HFFc6 (cell line): Measurements from ENCODE around the gene THRB. TPM values are rescaled to one million over a fixed set of nuclear protein-coding genes. Genes with fewer than 3 reads are reported as not detected.

Source experiments
- DNase-seq: peaks from one replicate; pipeline ENCODE4 v3.0.0-alpha.2; 2018
- H3K27ac Mint-ChIP-seq: 2 replicates; pipeline ENCODE4 v1.8.0; 2020; ENCODE audit warnings: mild to moderate bottlenecking, mixed read lengths
- H3K27me3 Mint-ChIP-seq: 2 replicates; pipeline ENCODE4 v1.8.0; 2021; ENCODE audit warnings: mild to moderate bottlenecking, moderate library complexity, mixed read lengths; ENCODE audit not compliant: insufficient read depth
- H3K36me3 Mint-ChIP-seq: 2 replicates; pipeline ENCODE4 v1.8.0; 2021; ENCODE audit warnings: low read depth, mixed read lengths
- H3K4me1 Mint-ChIP-seq: 2 replicates; pipeline ENCODE4 v1.8.0; 2020; ENCODE audit warnings: low read depth, mixed read lengths
- H3K4me3 Mint-ChIP-seq: 2 replicates; pipeline ENCODE4 v1.8.0; 2020; ENCODE audit warnings: mild to moderate bottlenecking, moderate library complexity, mixed read lengths
- H3K9me3 Mint-ChIP-seq: 2 replicates; pipeline ENCODE4 v1.8.0; 2020; ENCODE audit warnings: mild to moderate bottlenecking, mixed read lengths
- CTCF ChIP-seq: fragments of 200-600 bp; sonication (generic); IDR thresholded peaks from 2 replicates; pipeline ENCODE4 v1.5.0; 2021; ENCODE audit warnings: antibody characterized with exemption, mild to moderate bottlenecking
- total RNA-seq, 6 experiments: library from RNA; stranded (reverse); fragmentation: NEBNext Ultra II Directional; extraction: Animal tissue kit (Norgen Biotek cat#: 25700); gene quantifications; 2 replicates in 1 of 6; 3 replicates in 5 of 6; pipeline ENCODE4 v1.2.3, GENCODE V29; 2021

The THRB gene
- total RNA-seq, 6 experiments from 2014 or later, result not detected

GRCh38 chr3:24533561-24534193 lies 39.0 kb upstream of the THRB start:
- Mint-ChIP-seq H3K36me3 (no peaks in the 10 kb centered on the region), H3K27ac (no peak overlapping the region), H3K27me3 (no peaks in the 10 kb centered on the region; the same call in 1 of the 2 replicates), H3K9me3 (peaks cover 15% of the 10 kb centered on the region), H3K4me3 (no peak overlapping the region), H3K4me1 (no peaks in the 10 kb centered on the region)
- DNase-seq, result no peak
- no peak for TF ChIP-seq CTCF

GRCh38 chr3:24530471-24530870 lies 35.8 kb upstream of the THRB start:
- peaks cover 15% of the 10 kb centered on the region for H3K9me3 Mint-ChIP-seq
- no peak for DNase-seq
- TF ChIP-seq CTCF, result no peak

GRCh38 chr3:24529210-24529609 lies 34.6 kb upstream of the THRB start:
- H3K27me3 Mint-ChIP-seq, result no peaks in the 10 kb centered on the region; the same call in 1 of the 2 replicates
- no peak overlapping the region for H3K4me3 Mint-ChIP-seq
- no peak for TF ChIP-seq CTCF
- H3K36me3 Mint-ChIP-seq, result no peaks in the 10 kb centered on the region
- DNase-seq, result no peak
- no peak overlapping the region for H3K27ac Mint-ChIP-seq
- H3K4me1 Mint-ChIP-seq, result no peaks in the 10 kb centered on the region
- peaks cover 15% of the 10 kb centered on the region for H3K9me3 Mint-ChIP-seq

More at GRCh38 chr3:24530471-24530870, 35.8 kb upstream of the THRB start:
- Mint-ChIP-seq H3K36me3 (no peaks in the 10 kb centered on the region), H3K27me3 (no peaks in the 10 kb centered on the region; the same call in 1 of the 2 replicates), H3K4me3 (no peak overlapping the region), H3K4me1 (no peaks in the 10 kb centered on the region), H3K27ac (no peak overlapping the region)

GRCh38 chr3:24526640-24527212 lies 32.1 kb upstream of the THRB start:
- H3K4me1 Mint-ChIP-seq, result no peaks in the 10 kb centered on the region
- no peaks in the 10 kb centered on the region; the same call in 1 of the 2 replicates for H3K9me3 Mint-ChIP-seq
- no peaks in the 10 kb centered on the region for H3K36me3 Mint-ChIP-seq
- H3K4me3 Mint-ChIP-seq, result no peak overlapping the region
- H3K27ac Mint-ChIP-seq, result no peak overlapping the region
- DNase-seq, result no peak
- no peak for TF ChIP-seq CTCF
- no peaks in the 10 kb centered on the region; the same call in 1 of the 2 replicates for H3K27me3 Mint-ChIP-seq

- TF ChIP-seq CTCF, result no peak
- H3K9me3 Mint-ChIP-seq, result peaks cover 4% of the 10 kb centered on the region; the same call in 1 of the 2 replicates
- H3K4me1 Mint-ChIP-seq, result no peaks in the 10 kb centered on the region
- no peak overlapping the region for H3K27ac Mint-ChIP-seq
- no peak for DNase-seq
- peaks cover 3% of the 10 kb centered on the region; the same call in 1 of the 2 replicates for H3K27me3 Mint-ChIP-seq
- no peaks in the 10 kb centered on the region for H3K36me3 Mint-ChIP-seq
- H3K4me3 Mint-ChIP-seq, result no peak overlapping the region
Measured at GRCh38 chr3:24525557-24525956, 30.9 kb upstream of the THRB start.
